Measurements from ENCODE around the gene DMRTB1.

Gene DMRTB1

DNA sequence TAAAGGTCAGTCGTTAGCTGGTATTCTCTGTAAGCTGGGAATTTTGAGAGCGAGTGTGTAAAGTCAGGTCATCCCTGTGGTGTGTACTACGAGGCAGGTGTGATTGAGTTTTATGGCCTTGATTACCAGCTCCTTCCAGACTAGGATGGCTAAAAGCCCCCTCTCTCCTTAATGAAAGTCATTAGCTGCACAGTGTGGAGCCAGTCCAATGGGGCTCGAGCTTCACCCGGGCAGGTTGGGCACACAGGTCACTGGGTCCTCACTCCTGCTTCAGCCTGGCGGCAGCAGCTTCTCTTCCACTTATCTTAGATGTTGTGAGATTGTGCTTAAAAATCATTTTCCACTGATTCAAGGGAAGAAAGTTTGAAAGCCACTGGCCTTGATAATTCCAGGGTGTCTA is 3.0 kb downstream of the DMRTB1 start:
- Histone ChIP-seq H3K36me3 (no peaks in the 10 kb centered on the region), H3K9me3 (ENCODE audit: severe bottlenecking) (no peaks in the 10 kb centered on the region), H3K27me3 (ENCODE audit: insufficient read depth, low read depth, severe bottlenecking) (no peaks in the 10 kb centered on the region), H3K4me3 (ENCODE audit: low read depth, low read length) (no peak overlapping the region; the same call in 1 of the 2 replicates), H3K27ac (peak overlapping the region; percentile 96)
- TF ChIP-seq, protein P1, sequence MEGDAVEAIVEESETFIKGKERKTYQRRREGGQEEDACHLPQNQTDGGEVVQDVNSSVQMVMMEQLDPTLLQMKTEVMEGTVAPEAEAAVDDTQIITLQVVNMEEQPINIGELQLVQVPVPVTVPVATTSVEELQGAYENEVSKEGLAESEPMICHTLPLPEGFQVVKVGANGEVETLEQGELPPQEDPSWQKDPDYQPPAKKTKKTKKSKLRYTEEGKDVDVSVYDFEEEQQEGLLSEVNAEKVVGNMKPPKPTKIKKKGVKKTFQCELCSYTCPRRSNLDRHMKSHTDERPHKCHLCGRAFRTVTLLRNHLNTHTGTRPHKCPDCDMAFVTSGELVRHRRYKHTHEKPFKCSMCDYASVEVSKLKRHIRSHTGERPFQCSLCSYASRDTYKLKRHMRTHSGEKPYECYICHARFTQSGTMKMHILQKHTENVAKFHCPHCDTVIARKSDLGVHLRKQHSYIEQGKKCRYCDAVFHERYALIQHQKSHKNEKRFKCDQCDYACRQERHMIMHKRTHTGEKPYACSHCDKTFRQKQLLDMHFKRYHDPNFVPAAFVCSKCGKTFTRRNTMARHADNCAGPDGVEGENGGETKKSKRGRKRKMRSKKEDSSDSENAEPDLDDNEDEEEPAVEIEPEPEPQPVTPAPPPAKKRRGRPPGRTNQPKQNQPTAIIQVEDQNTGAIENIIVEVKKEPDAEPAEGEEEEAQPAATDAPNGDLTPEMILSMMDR (IDR thresholded peaks at IDR 0.05; ENCODE audit: low read depth, low read length) = no peak
- DNase-seq = peak; percentile 63

DNA sequence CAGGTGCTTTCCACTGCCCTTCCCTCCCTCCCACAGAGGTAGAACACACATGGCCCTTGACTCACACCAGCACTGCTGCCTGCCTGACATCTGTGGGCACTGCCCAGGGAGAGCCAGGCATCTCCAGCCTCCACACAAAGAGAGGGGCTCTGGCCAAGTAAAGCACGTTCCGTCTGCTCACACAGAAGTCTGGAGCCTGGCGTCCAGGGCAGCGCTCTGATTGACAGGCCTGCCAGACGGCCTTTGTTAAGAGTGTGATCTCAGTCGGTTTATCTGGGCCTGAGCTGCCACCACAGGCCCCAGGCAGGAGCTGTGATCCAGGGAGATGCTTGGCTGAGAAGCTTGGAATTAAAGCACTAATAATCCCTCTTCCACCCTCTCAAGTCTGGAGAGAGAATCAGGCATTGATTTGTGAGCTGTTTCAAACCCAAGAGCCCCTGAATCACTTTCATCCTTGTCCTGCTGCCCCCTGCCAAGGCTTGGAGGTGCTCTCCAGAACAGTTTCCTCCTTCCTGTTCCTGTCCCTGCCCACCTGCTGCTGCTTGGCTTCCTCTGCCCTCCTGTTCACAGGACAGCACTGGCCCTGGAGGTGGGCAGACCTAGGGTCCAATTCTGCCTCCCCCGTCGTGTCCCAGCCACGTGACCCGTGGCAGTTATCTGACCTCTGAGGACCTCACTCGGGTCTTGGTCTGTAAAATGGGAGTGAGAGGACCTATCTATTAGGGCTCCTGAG is 3.7 kb downstream of the DMRTB1 start:
- peak overlapping the region; percentile 96 for H3K27ac ChIP-seq
- DNase-seq = peak; percentile 93
- H3K36me3 ChIP-seq = no peaks in the 10 kb centered on the region
- peak overlapping the region; percentile 1; the same call in 1 of the 2 replicates for H3K4me3 ChIP-seq (ENCODE audit: low read depth, low read length)
- H3K27me3 ChIP-seq (ENCODE audit: insufficient read depth, low read depth, severe bottlenecking) = no peaks in the 10 kb centered on the region
- TF ChIP-seq, protein P1 (IDR thresholded peaks at IDR 0.05; ENCODE audit: low read depth, low read length) = no peak
- H3K9me3 ChIP-seq (ENCODE audit: severe bottlenecking) = no peaks in the 10 kb centered on the region

DNA sequence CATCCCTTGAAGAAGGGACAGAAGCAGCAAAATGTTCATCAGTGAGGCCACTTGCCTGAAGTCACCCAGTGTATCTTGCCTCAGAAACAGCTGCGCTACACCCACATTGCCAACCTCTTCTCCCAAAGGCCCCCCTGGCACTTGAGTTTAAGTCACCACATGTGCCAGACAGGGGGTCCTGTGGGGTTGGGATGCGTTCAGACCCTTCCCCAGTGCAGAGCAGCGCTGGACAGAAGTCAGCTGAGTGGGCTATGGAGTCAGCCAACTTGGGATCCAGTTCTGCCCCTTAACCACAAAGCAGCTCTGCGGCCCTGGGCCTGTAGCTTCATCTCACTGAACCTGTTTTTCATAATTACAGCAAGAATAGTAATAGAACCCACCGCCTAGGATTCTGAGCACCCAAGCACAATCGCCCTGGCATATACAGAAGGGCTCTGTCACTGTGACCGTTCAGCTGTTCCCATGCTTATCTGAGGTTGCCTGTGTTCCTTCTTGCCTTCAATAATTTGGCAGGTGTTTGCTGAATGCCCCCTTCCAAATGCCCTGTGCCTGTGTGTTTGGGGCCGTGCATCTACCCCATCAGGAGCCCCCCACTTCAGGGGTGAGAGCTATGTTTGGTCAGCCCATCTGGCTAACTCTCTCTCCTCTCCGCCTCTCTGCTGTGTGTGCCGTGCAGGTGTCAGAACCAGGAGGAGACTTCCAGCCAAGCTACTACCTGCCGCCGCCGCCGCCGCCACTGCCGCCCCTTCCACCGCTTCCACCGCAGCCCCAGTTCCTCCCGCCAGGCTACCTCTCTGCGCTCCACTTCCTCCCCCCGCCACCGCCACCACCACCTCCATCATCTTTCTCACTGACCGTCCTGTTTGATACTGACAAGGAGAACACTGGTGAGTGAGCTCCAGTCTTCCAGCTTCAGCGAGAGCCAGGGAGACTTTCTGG is 5.0 kb downstream of the DMRTB1 start:
- H3K4me3 ChIP-seq (ENCODE audit: low read depth, low read length) = no peak overlapping the region

DNA sequence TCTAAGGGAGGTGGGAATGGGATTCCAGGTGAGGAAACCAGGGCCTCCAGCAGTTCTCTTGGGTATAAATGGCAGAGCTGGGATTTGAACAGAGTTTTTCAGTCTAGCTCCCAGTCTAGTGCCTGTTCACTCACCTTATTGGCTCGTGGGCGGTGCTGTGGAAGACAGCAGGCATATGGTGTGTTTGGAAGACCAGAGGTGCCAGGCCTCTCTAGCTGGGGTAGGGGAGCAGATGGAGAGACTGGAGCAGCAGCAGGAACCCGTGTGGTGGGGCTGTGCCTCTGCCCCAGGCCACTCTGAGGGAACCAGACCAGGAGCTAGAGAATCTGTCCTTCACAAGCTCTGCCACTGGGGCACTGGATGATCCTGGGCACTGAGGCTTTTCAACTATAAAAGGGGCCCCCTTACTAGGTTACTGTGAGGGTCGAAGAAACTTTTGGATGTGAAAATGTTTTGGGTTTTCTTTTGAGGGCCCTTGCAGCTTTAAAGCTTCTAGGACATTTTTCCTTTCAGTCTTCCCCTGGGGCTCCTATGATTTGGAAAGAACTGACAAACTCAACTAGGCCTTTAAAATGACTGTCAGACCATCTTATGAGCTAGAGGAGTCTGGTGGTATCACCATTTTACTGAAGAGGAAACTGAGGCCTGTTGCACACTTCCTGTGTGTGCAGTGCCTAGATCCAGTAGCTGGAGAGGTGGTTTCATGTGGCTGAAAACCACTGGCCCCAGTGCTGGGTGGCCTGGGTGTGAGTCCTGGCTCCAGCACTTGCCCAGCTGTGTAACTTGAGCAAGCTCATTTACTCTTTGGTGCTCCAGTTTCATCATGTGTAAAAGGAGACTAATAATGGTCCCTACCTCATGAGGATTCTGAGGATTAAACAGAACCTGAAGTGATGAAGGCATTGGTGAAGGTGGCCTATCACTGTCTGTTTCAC is 6.1 kb downstream of the DMRTB1 start:
- Histone ChIP-seq H3K27ac (no peak overlapping the region), H3K9me3 (ENCODE audit: severe bottlenecking) (no peaks in the 10 kb centered on the region), H3K36me3 (no peaks in the 10 kb centered on the region), H3K4me3 (ENCODE audit: low read depth, low read length) (no peak overlapping the region), H3K27me3 (ENCODE audit: insufficient read depth, low read depth, severe bottlenecking) (no peaks in the 10 kb centered on the region)
- peak; percentile 44 for DNase-seq
- TF ChIP-seq, protein P1 (IDR thresholded peaks at IDR 0.05; ENCODE audit: low read depth, low read length) = no peak

More for the DNA sequence above, 5.0 kb downstream of the DMRTB1 start:
- Histone ChIP-seq H3K9me3 (ENCODE audit: severe bottlenecking) (no peaks in the 10 kb centered on the region), H3K36me3 (no peaks in the 10 kb centered on the region), H3K27me3 (ENCODE audit: insufficient read depth, low read depth, severe bottlenecking) (no peaks in the 10 kb centered on the region), H3K27ac (peak overlapping the region; percentile 96)
- TF ChIP-seq, protein P1 (IDR thresholded peaks at IDR 0.05; ENCODE audit: low read depth, low read length) = no peak
- no peak for DNase-seq

DNA sequence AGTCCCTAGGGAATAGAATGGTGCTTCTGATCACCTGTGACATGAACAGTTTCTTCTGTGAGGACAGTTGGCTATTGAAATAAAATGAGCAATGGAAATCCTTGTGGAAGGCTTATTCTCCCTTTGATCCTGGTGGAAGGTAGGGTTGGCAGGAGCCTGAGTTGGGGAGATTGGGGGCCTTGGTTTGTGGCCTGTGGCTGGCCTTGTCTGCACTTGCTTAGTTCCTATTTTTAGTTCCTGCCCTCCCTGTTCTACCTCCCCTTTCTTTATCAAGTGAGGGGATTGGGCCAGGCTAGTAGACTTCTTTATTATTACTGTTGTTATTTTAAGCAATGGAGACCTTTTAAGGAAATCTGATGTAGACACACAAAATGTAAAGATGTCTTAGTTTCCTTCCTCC is 8.2 kb downstream of the DMRTB1 start:
- H3K27me3 ChIP-seq (ENCODE audit: insufficient read depth, low read depth, severe bottlenecking) = no peaks in the 10 kb centered on the region
- TF ChIP-seq, protein P1 (IDR thresholded peaks at IDR 0.05; ENCODE audit: low read depth, low read length) = no peak
- H3K4me3 ChIP-seq (ENCODE audit: low read depth, low read length) = no peak overlapping the region
- H3K27ac ChIP-seq = no peak overlapping the region
- no peak for DNase-seq
- H3K9me3 ChIP-seq (ENCODE audit: severe bottlenecking) = no peaks in the 10 kb centered on the region
- H3K36me3 ChIP-seq = no peaks in the 10 kb centered on the region
